RWPE2 (cell line): ENCODE measurements around the gene GDI1.

Source experiments
- ATAC-seq: fragments of 200-7000 bp; cut with Tn5 transposase; 3 replicates; pipeline ENCODE4 v1.9.1; 2021; ENCODE audit warnings: low read depth
- DNase-seq: peaks from one replicate; pipeline ENCODE4 v3.0.0-alpha.2; 2020; ENCODE audit warnings: low spot score
- H3K27ac ChIP-seq: fragments of 450-650 bp; 2 replicates; pipeline ENCODE4 v1.5.1; 2017; ENCODE audit warnings: mild to moderate bottlenecking; ENCODE audit not compliant: poor library complexity, severe bottlenecking
- H3K27me3 ChIP-seq: fragments of 250-450 bp; sonication (Bioruptor Pico); 2 replicates; pipeline ENCODE4 v1.5.1; 2021; ENCODE audit warnings: mild to moderate bottlenecking, moderate library complexity; ENCODE audit not compliant: insufficient read depth, poor library complexity, severe bottlenecking
- H3K36me3 ChIP-seq: fragments of 250-450 bp; sonication (Bioruptor Pico); 2 replicates; pipeline ENCODE4 v1.5.1; 2020; ENCODE audit warnings: low read depth, mild to moderate bottlenecking, moderate library complexity
- H3K4me1 ChIP-seq: fragments of 250-450 bp; sonication (Bioruptor Pico); 2 replicates; pipeline ENCODE4 v1.5.1; 2021; ENCODE audit warnings: mild to moderate bottlenecking, moderate library complexity; ENCODE audit not compliant: insufficient read depth, poor library complexity, severe bottlenecking
- H3K4me3 ChIP-seq: fragments of 250-450 bp; sonication (Bioruptor Pico); 2 replicates; pipeline ENCODE4 v1.5.1; 2021; ENCODE audit warnings: mild to moderate bottlenecking, moderate library complexity; ENCODE audit not compliant: severe bottlenecking
- H3K9me3 ChIP-seq: fragments of 250-450 bp; sonication (Bioruptor Pico); 2 replicates; pipeline ENCODE4 v1.5.1; 2021; ENCODE audit warnings: mild to moderate bottlenecking, moderate library complexity; ENCODE audit not compliant: severe bottlenecking
- TF ChIP-seq, protein P1 (sequence below): fragments of 450-650 bp; IDR thresholded peaks from one replicate; pipeline ENCODE4 v1.5.1; 2017; ENCODE audit warnings: mild to moderate bottlenecking, moderate library complexity; ENCODE audit not compliant: poor library complexity, severe bottlenecking

GDI1 gene

GRCh38 chrX:154490021-154490413, 53.1 kb downstream of the GDI1 start:
- Histone ChIP-seq H3K27ac (peak overlapping the region; percentile 64), H3K27me3 (no peaks in the 10 kb centered on the region), H3K36me3 (peaks cover 17% of the 10 kb centered on the region), H3K4me3 (peak overlapping the region; percentile 60), H3K4me1 (no peaks in the 10 kb centered on the region), H3K9me3 (no peaks in the 10 kb centered on the region)
- ATAC-seq (peak; percentile 20), DNase-seq (peak; percentile 54)
- TF ChIP-seq, protein P1, sequence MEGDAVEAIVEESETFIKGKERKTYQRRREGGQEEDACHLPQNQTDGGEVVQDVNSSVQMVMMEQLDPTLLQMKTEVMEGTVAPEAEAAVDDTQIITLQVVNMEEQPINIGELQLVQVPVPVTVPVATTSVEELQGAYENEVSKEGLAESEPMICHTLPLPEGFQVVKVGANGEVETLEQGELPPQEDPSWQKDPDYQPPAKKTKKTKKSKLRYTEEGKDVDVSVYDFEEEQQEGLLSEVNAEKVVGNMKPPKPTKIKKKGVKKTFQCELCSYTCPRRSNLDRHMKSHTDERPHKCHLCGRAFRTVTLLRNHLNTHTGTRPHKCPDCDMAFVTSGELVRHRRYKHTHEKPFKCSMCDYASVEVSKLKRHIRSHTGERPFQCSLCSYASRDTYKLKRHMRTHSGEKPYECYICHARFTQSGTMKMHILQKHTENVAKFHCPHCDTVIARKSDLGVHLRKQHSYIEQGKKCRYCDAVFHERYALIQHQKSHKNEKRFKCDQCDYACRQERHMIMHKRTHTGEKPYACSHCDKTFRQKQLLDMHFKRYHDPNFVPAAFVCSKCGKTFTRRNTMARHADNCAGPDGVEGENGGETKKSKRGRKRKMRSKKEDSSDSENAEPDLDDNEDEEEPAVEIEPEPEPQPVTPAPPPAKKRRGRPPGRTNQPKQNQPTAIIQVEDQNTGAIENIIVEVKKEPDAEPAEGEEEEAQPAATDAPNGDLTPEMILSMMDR = no peak

- H3K27ac ChIP-seq = peak within 1 kb of the TSS; percentile 64
- ATAC-seq (peak; percentile 85), DNase-seq (peak; percentile 87)
- no peaks in the 10 kb centered on the region for H3K4me1 ChIP-seq
- TF ChIP-seq, protein P1 = peak; percentile 17
- H3K4me3 ChIP-seq = peak within 1 kb of the TSS; percentile 60
- peaks cover 12% of the 10 kb centered on the region for H3K36me3 ChIP-seq
- no peaks in the 10 kb centered on the region for H3K9me3 ChIP-seq
- H3K27me3 ChIP-seq = no peaks in the 10 kb centered on the region
These were observed 53.6 kb downstream of the GDI1 start, which contains the start of gene SLC10A3 for GRCh38 chrX:154490414-154491083. Gene SLC10A3, minus strand, starts transcription at chrX:154490629. Its CDS starts 1,689 bp downstream, at chrX:154488940.
